GM12801 (cell line): ENCODE data around the gene RBM4B.

Source experiments
- CTCF ChIP-seq: IDR thresholded peaks from one replicate; pipeline ENCODE4 v1.5.1; 2011; ENCODE audit warnings: control low read depth; ENCODE audit not compliant: insufficient read length; ENCODE audit errors: extremely low read depth

RBM4B gene

DNA sequence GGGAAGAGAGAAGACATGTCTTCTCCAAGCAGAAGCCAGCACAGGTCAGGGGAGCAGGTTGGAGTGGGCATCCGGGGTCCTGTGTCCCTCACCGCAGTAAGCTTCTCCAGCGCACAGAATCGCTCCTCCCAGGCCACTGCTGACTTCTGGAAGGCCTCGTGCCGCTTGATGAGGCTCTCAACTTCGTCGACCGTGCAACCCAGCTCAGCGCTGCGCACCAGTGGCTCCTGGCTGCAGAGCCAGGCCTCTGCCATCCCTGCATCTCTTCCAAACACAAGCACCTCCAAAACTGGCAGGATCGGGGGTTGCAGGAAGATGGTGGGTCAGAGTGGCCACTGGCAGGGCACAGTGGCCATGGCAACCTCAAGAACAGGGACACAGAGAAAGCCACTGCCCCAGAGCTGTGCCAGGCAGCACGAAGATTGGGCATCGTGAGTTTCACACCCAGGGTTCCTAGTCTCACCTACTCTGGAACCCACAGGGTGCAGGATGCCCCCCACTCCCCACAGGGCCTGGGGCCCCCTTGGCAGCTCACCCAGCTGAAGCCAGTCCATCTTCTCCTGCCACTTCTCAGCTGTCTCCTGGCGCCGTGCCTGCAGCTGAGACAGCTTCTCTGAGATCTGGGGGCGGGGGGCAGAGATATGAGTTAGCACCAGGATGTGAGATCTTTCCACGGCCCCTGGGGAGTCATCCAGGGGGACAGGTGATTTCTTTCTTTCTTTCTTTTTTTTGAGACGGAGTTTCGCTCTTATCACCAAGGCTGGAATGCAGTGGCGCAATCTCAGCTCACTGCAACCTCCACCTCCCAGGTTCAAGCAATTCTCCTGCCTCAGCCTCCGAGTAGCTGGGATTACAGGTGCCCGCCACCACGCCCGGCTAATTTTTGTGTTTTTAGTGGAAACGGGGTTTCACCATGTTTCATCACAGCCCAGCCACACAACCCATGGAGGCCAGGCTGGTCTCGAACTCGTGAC is 11.2 kb upstream of the RBM4B start:
- no peak for TF ChIP-seq CTCF

DNA sequence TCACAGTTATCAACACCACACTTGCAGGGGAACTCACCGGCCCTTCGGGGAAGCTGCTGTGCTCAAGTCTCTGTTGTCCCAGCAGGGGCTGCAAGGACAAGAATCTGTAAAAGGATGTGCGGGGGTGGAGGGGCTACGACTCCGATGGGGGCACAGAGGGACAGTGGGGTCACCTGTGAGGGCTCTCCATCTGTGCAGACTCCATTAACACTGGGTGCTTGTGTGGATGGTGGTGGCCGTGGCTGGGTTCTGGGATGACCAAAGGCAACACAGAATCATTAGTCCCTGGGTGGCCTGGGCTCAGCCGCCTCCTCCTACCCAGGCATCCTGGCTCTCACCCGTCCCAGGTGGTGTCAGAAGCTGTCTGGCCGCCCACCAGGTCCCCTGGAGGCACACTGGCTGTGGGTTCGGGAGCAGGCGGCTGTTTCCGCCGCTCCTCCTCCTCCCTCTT is 10.2 kb upstream of the RBM4B start:
- TF ChIP-seq CTCF: no peak

DNA sequence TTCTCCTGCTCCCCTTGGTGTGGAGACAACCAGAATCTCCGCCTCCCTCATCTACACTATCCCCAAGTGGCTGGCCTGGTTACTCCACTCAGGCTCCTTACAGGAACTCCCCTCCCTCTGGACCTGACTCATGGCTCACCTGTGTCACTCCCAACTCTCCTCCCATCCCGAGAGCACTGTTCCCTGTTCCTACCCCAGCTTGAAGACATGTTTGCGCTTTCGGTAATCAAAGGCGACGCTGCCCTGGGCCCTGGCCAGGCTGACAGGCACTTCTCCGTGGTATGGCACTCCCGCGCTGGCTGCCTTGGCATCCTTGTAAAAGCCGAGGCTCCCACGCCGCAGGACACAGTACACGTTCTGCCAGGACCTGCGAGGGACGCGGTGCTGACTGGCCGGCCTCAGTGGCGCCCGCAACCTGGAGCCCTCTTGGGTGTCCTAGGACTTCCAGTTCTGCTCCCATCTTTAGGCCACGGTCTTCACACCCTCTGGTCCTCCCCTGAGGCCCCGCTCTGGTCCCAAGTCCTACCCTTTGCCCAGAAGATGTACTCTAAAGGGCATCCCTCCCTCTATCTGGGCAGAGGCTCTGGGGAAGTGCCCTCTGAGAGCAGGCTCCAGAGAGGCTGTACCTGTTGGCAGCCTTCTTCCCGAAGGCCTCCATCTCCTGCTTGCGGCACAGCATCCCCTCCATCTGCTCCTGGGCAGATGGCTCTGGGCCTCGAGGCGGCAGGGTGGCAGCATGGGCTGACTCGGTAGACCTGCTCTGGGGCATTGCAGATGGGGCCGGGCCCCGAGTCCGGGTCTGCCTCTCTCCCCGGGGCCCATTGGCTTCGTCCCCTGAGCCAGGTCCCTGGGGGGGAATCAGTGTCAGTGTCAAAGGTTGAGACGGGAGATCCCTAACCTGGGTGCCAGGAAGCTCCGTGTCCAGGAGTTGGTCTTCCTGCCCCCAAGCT is 9.4 kb upstream of the RBM4B start:
- no peak for TF ChIP-seq CTCF

DNA sequence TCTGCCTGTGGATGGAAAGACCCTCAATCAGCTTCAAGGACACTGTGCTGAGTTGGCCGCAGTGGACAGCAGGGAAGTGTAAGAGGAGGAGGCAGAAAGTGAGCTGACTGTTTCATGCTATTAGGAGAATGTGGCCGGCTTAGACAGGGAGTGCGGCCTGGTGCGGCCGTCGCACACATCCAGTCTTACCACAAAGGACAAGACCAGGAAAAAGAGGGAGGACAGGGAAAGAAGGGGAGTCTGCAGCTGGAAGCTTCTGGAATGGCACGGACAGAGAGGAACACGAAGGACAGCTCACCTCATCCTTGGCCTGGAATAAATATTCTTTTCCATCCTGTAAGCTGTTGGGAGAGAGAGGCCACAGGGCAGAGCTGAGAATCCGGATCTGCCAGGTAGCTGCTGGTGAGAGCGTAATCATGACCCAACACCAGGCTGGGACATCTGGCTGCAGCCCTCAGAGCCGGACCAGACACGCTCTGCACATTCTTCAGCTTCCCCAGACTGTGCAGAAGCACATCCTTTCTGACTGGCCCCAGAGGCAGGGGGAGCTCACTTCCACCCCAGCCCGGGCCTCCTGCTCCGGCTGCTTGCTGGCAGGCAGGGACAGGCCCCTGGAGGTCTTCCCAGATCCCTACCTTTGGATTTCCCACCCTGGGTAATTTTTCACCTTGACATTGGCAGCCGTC is 8.6 kb upstream of the RBM4B start:
- TF ChIP-seq CTCF: no peak

DNA sequence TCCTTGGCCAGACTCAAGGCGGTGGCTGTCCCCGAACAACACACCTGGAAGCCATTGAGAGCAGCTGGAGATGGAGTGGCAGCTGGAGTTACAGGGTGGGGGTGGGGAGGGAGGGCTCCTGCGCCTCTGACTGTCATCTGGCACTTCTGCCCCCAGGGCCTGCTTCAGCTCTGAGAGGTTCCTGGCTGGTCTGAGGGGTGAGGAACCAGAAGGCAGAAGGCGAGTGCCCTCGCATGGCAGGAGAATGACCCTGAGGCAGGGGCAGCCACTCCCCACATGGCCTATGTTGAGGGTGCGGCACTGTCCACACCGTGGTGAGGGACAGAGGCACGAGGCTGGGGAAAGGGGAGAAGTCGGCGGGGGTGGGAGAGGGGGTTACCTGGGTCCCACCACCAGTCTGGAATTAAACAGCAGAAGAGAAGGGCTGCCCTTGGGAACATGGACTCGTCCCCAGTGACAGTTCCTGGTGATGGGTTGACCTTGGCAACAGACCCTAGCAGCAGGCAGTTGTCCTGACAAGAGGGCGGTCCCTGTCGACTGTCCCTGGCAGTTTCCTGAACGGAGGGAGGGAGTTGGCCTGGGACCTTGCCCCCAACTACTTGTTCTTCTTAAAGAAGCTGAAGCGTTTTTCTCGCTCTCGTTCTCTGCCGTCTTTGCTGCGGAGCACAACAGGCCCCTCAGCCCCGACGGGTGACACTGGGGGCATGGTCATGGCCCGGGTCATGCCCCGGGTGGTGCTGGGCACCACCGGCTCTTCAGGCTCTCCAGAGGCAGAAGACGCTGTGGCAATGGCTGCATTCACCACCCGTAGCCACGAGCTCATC is 7.8 kb upstream of the RBM4B start:
- TF ChIP-seq CTCF: no peak

GRCh38 chr11:66684635-66685034 is 6.9 kb upstream of the RBM4B start:
- TF ChIP-seq CTCF: no peak
